ENCODE measurements around the gene DNAJC4.

- TF ChIP-seq, protein P1, sequence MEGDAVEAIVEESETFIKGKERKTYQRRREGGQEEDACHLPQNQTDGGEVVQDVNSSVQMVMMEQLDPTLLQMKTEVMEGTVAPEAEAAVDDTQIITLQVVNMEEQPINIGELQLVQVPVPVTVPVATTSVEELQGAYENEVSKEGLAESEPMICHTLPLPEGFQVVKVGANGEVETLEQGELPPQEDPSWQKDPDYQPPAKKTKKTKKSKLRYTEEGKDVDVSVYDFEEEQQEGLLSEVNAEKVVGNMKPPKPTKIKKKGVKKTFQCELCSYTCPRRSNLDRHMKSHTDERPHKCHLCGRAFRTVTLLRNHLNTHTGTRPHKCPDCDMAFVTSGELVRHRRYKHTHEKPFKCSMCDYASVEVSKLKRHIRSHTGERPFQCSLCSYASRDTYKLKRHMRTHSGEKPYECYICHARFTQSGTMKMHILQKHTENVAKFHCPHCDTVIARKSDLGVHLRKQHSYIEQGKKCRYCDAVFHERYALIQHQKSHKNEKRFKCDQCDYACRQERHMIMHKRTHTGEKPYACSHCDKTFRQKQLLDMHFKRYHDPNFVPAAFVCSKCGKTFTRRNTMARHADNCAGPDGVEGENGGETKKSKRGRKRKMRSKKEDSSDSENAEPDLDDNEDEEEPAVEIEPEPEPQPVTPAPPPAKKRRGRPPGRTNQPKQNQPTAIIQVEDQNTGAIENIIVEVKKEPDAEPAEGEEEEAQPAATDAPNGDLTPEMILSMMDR (conservative IDR thresholded peaks at IDR 0.05): no peak
- TF ChIP-seq ZFX (IDR thresholded peaks at IDR 0.05): no peak
Observed at GRCh38 chr11:64258356-64258755, 28.0 kb downstream of the DNAJC4 start.
